ENCODE measurements around the gene PSIP1. TPM values are rescaled to one million over a fixed set of nuclear protein-coding genes. Genes with fewer than 3 reads are reported as not detected.

PSIP1 gene
- total and polyA plus RNA-seq, 2 of the 4 experiments (the other 2 are of a cell fraction), result 21.8 to 27.2 TPM

GRCh38 chr9:15499139-15499538 is 11.6 kb downstream of the PSIP1 start:
- ChIA-PET POLR2A (ENCODE audit: unreplicated experiment) (no interaction called here), CTCF (no interaction called here)
- Histone ChIP-seq H2AK9ac (replicated peaks; ENCODE audit: low read depth, low read length, poor library complexity) (no peak overlapping the region), H4K5ac (ENCODE audit: low read depth, low read length) (no peak overlapping the region), H3K18ac (ENCODE audit: low read depth, low read length) (no peak overlapping the region), H3K36me3 (ENCODE audit: control insufficient read depth, insufficient read depth, low read length) (peaks cover 1% of the 10 kb centered on the region), H4K8ac (ENCODE audit: low read depth in 2 of 2, low read length in 2 of 2) (no peak overlapping the region; a peak in 1 of 4 replicates), H2AK5ac (ENCODE audit: low read depth, low read length) (no peak overlapping the region), H3K14ac (replicated peaks; ENCODE audit: low read depth, low read length) (no peak overlapping the region), H3K4ac (ENCODE audit: low read depth, low read length) (no peak overlapping the region), H3K9me3 (ENCODE audit: control insufficient read depth, insufficient read depth, low read length) (no peaks in the 10 kb centered on the region), H3K27ac (ENCODE audit: insufficient read depth, low read length) (no peak overlapping the region), H4K20me1 (ENCODE audit: insufficient read depth, low read length) (no peaks in the 10 kb centered on the region), H3K9ac (ENCODE audit: low read depth, low read length) (no peak overlapping the region), H3K27me3 (ENCODE audit: control insufficient read depth, insufficient read depth, low read length) (no peaks in the 10 kb centered on the region), H2BK5ac (ENCODE audit: low read depth, low read length, poor library complexity, severe bottlenecking) (no peak overlapping the region), H3K9me1 (ENCODE audit: insufficient read depth, low read length) (no peaks in the 10 kb centered on the region), H4K91ac (ENCODE audit: insufficient read depth, low read depth, low read length) (no peak overlapping the region), H3K4me1 (ENCODE audit: control insufficient read depth, insufficient read depth, low read length) (0 out of 2 replicates have a peak, but pooled peaks cover 1% of the 10 kb centered on the region), H3K23ac (ENCODE audit: low read depth, low read length) (peak overlapping the region; percentile 72; the same call in 1 of the 2 replicates), H2BK15ac (ENCODE audit: low read depth, low read length) (no peak overlapping the region), H3K4me2 (ENCODE audit: low read depth, low read length) (no peak overlapping the region), H2BK20ac (ENCODE audit: low read depth, low read length) (no peak overlapping the region), H3K79me1 (ENCODE audit: low read depth in 1 of 2, low read length in 2 of 2) (peaks cover 8 to 46% of the 10 kb centered on the region in 2 experiments; a peak in 3 of 4 replicates), H3K56ac (ENCODE audit: extremely low read depth, insufficient read depth, low read length) (no peak overlapping the region), H3K4me3 (ENCODE audit: insufficient read depth, low read depth, low read length) (no peak overlapping the region), H2BK120ac (ENCODE audit: low read depth, low read length) (no peak overlapping the region; the same call in 1 of the 2 replicates), H2AFZ (replicated peaks; ENCODE audit: low read length, poor library complexity) (no peak overlapping the region)
- WGBS, 2 experiments (ENCODE audit: extremely low coverage in 2 of 2, insufficient read length in 1 of 2), result no CpG with 5 or more reads among the region's 2 CpGs
- no peak for TF ChIP-seq CEBPB (IDR thresholded peaks at IDR 0.05; ENCODE audit: low read depth, low read length)
- TF ChIP-seq USF2 (IDR thresholded peaks at IDR 0.05; ENCODE audit: low read depth, low read length), result no peak
- TF ChIP-seq RFX5 (IDR thresholded peaks at IDR 0.05; ENCODE audit: low read depth, low read length), result no peak
- no peak for TF ChIP-seq MAFK (IDR thresholded peaks at IDR 0.05; ENCODE audit: low read depth, low read length)
- TF ChIP-seq CTCF (conservative IDR thresholded peaks at IDR 0.05; ENCODE audit: low read depth, low read length), result no peak
- TF ChIP-seq POLR2A (IDR thresholded peaks at IDR 0.05; ENCODE audit: low read depth, low read length), result no peak
- no peak for TF ChIP-seq RCOR1 (IDR thresholded peaks at IDR 0.05; ENCODE audit: insufficient replicate concordance, low read length)
- TF ChIP-seq ELK1 (IDR thresholded peaks at IDR 0.05; ENCODE audit: borderline replicate concordance, low read depth, low read length), result no peak
- TF ChIP-seq CHD1 (IDR thresholded peaks at IDR 0.05; ENCODE audit: low read depth, low read length), result no peak
- TF ChIP-seq RAD21 (IDR thresholded peaks at IDR 0.05; ENCODE audit: low read length), result no peak
- no peak for TF ChIP-seq SMC3 (IDR thresholded peaks at IDR 0.05; ENCODE audit: low read depth, low read length)
- no peak for TF ChIP-seq MAZ (IDR thresholded peaks at IDR 0.05; ENCODE audit: borderline replicate concordance, low read depth, low read length)
- no peak for TF ChIP-seq FOS (IDR thresholded peaks at IDR 0.05; ENCODE audit: low read depth, low read length)
- TF ChIP-seq BHLHE40 (IDR thresholded peaks at IDR 0.05; ENCODE audit: low read depth, low read length), result no peak
- TF ChIP-seq MXI1 (IDR thresholded peaks at IDR 0.05; ENCODE audit: borderline replicate concordance, low read depth, low read length), result no peak
- no peak for TF ChIP-seq NFE2L2 (IDR thresholded peaks at IDR 0.05; ENCODE audit: low read depth, low read length)
- dilution Hi-C loops (cut with HindIII; ENCODE audit: low sequenced_read_pairs, unreplicated experiment), result no loop called here
- ATAC-seq (ENCODE audit: low read depth) (peak; percentile 53), DNase-seq (no peak)
- BruUV-seq (replicated peaks), result no TSS peak
- intact Hi-C loops (cut with micrococcal nuclease), result loop anchor here (5.0 kb wide), 1 partner anchor 108 kb away; no protein-coding TSS in a partner anchor
- in situ Hi-C loops (cut with MboI; ENCODE audit: low sequenced_read_pairs), result no loop called here
